GM19395 (cell line): ENCODE measurements around the gene KCTD8.
"Not testable (repeated sequence)": the region's sequence is repeated elsewhere in the genome, so short reads cannot be mapped to it uniquely, and the experiment has no call there.

Experiments
- ATAC-seq: cut with Tn5 transposase; IDR thresholded peaks from one replicate; pipeline ENCODE4 v1.9.1; 2021; ENCODE audit warnings: mild to moderate bottlenecking, moderate library complexity; ENCODE audit not compliant: unreplicated experiment

The KCTD8 gene

DNA sequence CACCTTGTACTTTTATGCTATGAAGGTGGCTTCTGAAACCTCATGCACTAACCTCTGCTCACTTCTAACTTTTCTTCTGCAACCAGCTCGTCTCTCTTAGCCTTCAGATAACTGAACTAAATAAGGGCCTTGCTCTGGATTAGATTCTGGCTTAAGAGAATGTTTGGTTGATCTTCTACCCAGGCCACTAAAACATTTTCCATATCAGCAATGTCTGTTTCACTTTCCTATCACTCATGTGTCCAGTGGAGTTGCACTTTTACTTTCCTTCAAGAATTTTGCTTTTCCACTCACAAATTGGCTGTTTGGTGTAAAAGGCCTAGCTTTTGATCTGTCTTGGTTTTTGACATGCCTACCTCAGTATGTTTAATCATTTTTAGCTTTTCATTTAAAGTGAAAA lies 105.8 kb downstream of the KCTD8 start:
- no peak for ATAC-seq

DNA sequence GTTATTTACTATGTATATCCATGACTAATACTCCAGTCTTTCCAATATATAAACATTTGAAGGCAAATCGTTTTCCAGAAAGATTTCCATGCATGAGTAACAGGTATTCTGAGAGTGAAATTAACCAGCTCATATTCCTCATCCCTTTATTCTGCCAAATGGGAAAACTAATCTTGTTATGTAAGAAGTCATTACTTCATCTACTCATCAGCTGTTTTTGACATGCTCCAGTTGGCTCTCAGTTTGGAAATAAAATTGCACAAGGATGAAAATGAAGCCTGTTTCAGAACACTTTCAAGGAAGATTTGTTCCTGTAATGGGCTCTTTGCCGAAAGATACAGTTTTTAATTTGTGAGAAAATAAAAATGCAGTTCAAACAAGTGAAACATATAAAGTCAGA lies 121.9 kb downstream of the KCTD8 start:
- no peak for ATAC-seq

DNA sequence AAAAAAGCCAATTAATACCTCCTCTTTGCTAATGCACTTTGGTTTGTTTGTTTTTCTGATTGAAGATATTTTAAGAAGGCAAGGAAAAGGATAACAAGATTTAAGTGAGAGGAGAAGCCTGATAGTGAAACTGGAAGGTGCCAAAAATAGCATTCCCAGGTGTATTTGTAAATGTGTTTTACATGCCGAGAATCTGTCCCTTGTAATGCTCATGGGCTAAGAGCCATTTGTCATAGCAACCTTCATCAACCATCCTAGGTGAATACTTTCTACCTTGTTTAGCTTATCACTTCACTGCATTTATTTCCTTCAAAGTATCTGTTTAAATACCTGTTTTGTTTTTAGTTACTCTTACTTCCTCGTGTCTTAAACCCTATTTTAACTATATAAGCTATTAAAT lies 127.8 kb downstream of the KCTD8 start:
- ATAC-seq, result no peak

DNA sequence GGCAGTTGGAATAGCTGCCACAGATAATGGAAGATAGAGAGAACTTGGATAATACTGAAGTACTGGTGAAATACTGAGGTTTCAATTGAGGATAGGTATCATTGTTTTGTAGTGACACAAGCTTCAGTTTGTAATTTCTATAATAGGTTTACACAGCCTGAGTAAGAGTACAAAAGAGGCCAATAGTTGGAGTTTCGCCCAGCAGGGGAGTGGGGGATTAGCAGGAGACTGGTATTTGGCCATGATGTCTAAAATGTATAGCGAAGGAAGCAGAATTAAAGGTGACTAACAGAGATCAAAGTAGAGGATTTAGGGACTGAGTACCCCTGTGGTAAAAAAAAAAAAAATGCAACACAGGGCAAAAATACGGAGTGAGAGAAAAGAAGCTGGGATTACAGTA lies 129.5 kb downstream of the KCTD8 start:
- no peak for ATAC-seq

DNA sequence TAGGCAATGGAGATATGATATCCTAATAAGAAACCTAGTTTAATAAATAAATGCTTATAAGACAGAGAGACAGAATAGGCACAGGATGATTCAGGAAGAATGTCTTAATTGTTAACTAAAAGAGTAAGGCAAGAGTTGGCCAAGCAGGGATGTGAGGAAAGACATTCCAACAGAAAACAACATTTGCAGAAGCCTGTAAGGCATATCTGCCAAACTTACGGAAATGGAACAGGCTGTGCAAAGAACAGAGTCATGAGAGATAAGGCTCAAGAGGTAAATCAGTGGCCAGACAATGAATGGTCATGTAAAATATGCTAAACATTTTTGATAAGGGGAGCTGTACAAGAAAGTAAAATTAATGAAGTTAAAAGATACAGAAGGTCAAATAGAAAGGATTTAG lies 134.9 kb downstream of the KCTD8 start:
- no peak for ATAC-seq

DNA sequence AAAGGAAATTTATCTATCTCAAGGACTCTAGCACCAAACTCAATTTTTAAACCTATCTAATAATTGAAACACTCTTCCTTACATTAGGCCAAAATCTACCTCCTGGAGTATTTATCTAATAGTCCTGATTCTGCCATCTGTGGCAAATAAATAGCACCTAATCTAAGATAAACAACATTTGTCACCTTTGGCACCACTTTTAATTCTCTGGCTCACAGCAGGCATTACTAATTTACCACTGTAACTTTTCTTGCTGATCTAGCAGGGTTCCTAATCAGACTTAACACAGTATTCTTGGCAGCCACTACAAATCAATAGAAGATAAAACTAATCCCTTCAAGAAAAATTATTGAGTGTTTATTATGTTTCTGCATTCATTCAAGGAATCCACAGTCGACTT lies 161.1 kb downstream of the KCTD8 start:
- no peak for ATAC-seq

DNA sequence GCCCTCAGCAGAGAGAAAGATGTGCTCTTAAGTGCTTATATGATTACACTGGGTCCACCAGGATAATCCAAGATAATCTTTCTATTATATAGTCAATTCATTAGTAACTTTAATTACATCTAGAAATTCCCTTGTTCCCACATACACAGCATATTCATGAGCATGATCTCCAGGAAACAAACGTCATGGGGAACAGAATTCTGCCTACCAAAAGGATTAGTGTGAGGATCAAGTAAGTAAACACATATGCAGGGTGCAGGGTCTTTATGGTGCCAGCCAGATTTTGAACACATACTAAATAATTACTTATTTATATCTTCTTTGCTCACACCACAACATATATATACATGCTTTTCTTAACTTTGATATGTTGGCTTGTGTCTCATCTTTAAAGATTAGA lies 169.1 kb downstream of the KCTD8 start:
- ATAC-seq, result no peak

DNA sequence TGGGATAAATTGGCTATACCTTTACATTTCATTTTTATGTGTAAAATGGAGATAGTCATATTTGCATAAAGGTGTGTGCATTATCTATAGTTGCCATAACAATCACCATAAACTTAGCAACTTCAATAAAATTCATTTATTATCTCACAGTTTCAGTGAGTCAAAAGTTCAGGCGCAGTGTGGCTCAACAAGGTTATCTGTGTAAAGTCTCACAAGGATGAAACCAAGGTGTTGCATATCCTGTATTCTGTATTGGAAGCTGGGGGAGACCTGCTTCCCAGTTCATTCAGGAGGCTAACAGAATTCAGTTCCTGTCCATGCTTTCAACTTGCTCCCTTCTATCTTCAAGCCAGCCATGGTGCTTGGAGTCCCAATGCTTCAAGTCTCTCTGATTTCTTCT lies 169.5 kb downstream of the KCTD8 start:
- ATAC-seq, result no peak

DNA sequence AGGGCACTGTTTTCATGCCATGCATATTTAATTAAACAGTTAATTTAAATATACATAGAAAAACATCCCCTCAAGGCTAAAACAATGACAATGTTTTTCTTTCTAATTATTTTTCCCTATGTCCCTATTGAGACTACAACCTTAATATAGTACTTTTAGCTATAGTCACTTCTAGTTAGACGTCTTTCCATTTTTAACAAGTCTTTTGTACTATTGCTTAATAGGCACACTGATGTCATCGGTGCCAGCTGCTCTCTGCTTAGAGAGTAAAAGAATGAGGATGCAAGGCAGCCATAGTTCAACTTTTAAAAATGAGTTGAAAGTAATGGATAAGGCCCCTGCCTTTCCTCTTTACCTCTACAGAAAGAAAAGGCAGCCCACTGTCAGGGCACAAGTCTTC lies 191.1 kb downstream of the KCTD8 start:
- no peak for ATAC-seq

DNA sequence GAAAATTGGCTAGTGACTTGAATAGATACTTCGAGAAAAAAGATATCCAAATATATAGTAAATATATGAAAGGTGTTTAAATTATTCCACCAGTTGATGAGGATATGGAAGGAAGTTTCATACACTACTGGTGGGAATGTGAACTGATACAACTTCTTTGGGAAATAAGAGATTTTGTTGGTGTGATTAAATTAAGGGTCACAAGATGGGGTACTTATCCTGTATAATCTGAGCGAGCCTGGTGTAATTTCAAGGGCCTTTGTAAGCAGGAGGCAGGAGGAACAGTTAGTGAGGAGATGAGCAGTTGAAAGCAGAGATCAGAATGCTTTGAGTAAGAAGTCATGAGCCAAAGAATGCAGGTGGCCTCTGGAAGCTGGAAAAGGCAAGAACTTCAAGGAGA lies 192.2 kb downstream of the KCTD8 start:
- ATAC-seq, result no peak

DNA sequence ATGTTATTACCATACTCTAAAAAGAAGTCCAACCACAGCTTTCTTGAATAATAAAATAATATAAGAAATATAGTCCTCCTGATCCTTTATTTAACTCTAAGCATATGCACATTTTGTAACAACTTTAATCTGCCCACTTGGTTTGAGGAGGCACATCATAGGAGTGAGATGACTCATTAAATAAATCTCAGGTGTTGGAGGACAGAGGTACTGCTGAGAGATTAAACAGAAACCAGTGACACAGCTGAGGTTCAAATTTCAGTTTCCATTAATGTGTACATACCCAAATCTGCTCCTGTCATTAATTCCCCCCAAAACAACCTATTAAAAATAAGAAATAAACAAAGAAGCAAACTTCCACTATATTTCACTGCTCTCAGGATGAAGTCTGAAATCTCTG lies 211.0 kb downstream of the KCTD8 start:
- ATAC-seq, result no peak

DNA sequence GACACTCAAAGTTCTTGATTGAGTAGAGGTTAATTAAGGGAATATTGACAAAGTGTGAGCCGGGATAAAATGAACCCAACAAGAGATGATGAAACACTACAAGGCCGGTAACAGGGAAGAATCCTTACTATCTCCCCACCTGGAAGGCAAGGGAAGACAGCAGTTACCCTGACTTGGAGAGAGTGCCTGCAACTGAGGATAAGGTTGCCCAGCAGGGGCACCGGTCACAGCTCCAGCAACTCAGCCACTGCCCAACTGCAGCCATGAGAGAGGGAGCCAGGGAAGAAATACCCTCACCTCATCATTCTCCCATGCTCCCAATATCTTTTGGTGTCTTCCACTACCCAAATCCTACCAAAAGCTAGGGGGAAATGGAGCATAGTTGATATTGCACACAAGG lies 212.7 kb downstream of the KCTD8 start:
- ATAC-seq, result no peak

DNA sequence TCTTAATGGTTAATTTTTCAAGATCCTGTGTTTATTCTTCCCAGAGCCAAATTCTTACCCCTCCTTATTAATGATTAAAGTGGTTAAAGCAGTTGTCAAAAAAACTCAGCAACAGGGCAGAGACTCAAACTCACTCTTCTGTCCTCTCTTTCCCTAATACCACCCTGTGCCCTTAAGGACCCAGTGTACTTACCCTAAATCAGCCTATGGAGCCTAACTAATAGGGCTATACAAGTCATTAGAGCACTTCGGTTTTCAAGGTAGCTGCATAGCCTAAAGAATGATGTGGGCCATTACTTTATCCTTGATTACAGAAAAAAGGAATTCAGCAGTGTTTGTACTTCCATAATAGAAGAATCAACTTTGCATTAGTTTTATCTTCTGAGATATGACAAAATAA lies 216.3 kb downstream of the KCTD8 start:
- no peak for ATAC-seq

DNA sequence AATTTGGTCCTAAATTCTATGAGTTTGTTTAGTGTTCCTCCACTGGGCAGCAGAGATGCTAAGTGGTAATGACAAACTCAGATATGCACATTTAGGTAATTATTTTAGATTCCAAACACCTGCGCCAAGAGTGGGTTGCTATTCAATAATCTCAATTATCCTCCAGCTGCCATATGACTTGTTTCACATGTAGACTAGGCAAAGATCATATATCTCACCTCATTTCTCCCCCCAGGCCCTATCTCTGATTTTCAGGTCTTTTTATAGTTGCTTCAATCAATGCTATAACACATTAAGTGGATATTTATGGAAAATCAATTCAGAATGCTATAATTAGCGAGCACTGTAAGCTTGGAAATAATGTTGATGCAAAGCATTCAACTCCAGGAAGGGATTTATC lies 217.6 kb downstream of the KCTD8 start:
- no peak for ATAC-seq

DNA sequence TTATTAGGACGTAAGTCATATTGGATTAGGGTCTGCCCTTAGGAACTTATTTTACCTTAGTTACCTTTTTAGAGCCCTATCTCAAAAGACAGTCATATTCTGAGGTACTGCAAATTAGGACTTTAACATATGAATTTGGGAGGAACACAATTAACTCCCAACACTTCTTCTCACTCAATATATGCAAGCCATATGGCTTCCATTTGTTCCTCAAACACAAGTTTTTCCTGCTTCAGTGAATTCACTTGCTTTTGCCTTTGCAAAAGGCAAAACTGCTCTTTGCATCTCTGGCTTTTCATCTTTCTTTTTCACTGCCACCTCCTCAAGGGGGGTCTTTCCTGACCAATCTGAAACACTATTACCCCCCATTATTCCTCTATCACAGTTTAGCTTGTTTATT lies 220.3 kb downstream of the KCTD8 start:
- no peak for ATAC-seq

DNA sequence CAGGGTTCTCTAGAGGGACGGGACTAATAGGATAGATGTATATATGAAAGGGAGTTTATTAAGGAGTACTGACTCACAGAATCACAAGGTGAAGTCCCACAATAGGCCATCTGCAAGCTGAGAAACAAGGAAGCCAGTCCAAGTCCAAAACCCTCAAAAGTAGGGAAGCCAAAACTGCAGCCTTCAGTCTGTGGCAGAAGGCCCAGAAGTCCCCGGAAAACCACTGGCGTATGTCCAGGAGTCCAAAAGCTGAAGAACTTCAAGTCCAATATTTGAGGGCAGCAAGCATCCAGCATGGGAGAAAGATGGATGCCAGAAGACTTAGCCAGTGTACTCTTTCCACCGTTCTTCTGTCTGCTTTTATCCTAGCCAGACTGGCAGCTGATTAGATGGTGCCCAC lies 227.2 kb downstream of the KCTD8 start:
- no peak for ATAC-seq

DNA sequence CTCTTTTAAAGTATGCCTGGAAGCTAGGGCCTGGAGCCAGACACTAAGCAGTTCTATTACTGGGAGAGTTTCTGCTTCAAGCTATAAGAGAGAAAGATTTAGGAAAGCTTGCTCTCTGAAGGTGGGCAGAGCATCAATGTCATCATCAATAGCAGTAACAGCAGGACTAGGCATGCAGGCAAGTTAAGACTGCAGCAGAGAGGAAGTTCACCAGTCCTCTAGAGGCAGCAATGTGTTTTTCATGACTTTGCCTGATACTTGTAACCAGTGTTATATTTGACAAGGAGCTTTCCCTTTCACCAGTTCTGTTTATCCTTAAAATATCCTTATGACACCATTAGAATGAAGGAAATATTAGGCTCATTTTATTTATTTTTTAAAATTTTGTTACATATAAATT lies 237.9 kb downstream of the KCTD8 start:
- no peak for ATAC-seq

DNA sequence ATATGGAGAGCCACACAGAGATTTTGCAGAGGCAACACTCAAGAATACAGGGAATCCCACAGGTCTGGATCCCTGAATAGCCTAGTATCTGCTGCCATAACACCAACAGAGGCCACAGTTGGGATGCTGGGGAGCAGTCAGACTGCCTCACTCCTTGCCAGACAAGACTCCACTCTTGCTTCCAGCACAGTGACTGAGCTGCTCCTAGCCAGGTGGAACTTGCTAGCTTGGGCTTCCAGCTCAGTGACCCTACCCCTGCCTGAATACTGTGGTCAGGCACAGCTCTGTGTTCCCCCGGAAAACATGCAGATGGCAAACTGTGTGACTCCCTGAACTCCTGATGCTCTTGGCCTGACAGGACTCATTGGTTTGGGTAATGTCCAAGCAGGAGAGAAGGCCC lies 251.8 kb downstream of the KCTD8 start:
- ATAC-seq, result no peak

DNA sequence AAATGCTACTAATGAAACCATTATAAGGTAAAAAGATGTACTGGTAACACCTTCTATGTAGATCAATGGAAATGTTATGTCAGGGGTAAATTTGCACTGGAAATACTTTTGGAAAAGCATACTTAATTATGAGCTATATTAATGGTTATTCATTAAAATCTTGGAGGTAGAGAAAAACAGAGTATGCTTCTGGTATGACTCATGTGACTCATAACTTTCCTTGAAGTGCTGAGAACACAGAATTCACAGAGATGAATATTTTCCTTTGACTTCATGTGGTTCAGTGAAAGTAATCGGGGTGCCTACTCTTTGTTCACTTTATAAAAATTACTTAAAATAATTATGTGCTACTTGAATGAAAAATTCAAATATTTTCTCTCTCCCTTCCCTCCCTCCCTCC lies 254.2 kb downstream of the KCTD8 start:
- ATAC-seq, result no peak

DNA sequence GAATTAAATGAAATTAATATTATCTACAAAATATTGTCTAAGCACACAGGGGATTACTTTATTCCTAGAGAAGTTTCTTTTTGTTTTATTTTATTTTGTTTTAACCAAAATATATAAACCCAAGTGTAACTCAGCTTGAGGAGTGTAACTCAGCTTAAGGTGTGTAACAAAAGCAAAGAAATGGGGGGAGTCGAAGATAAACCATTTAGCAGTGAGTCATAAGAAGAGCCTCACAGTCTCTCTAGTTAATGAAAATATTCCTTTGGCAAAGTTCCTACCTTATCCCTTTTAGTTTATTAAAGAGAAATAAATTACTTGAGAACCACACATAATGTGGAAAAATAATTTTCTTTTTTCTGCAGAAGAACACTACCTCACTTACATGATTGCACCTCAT lies 261.8 kb downstream of the KCTD8 start:
- ATAC-seq, result no peak

DNA sequence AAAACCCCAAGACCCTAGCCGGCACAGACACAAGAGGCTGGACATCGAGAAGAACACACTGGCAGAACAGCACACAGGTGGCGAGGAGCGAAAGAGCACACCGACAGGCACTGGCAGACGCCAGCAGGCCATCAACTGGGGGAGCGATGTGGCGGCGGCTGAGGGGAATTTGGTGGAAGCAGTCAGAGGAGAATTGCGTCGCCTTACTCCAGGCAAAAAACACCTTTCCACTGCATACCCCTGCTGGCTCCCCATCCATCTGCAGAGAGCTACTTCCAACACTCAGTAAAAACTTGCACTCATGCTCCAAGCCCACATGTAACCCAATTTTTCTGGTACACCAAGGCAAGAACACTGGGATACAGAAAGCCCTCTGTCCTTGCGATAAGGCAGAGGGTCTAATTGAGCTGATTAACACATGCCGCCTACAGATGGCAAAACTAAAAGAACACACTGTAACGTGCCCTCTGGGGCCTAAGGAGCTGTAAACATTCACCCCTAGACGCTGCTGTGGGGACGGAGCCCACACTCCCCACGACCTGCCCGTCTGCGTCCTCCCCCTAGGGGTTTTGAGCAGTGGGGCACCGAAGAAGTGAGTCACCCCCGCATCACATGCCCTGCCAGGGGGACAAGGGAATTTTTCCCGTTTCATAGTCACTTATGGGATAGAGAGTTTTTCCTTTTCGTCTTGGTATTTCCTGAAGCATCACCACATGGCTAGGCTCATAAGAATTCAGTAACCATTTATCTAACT lies 262.3 kb downstream of the KCTD8 start:
- ATAC-seq, result no peak

DNA sequence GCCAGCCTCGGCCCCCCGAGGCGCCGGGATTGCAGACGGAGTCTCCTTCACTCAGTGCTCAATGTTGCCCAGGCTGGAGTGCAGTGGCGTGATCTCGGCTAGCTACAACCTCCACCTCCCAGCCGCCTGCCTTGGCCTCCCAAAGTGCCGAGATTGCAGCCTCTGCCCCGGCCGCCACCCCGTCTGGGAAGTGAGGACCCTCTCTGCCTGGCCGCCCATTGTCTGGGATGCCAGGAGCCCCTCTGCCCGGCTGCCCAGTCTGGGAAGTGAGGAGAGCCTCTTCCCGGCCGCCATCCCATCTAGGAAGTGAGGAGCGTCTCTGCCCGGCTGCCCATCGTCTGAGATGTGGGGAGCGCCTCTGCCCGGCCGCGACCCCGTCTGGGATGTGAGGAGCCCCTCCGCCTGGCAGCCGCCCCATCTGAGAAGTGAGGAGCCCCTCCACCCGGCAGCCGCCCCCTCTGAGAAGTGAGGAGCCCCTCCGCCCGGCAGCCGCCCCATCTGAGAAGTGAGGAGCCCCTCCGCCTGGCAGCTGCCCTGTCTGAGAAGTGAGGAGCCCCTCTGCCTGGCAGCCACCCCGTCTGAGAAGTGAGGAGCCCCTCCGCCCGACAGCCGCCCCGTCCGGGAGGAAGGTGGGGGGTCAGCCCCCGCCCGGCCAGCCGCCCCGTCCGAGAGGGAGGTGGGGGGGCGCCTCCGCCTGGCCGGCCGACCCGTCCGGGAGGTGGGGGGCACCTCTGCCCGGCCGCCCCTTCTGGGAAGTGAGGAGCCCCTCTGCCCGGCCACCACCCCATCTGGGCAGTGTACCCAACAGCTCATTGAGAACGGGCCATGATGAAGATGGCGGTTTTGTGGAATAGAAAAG lies 266.9 kb downstream of the KCTD8 start:
- ATAC-seq, result not testable (repeated sequence)
